Iris pigment epithelial cell (primary cell): ENCODE results near the gene CYSLTR2.
"Not testable (repeated sequence)": the region's sequence is repeated elsewhere in the genome, so short reads cannot be mapped to it uniquely, and the experiment has no call there.

Experiments used
- DNase-seq: peaks from one replicate; pipeline ENCODE4 v3.0.0-alpha.2; 2011; ENCODE audit warnings: low read depth

The CYSLTR2 gene

GRCh38 chr13:48645845-48646244 lies 7.9 kb upstream of the CYSLTR2 start:
- no peak for DNase-seq

- DNase-seq: no peak
These were observed 6.9 kb upstream of the CYSLTR2 start for GRCh38 chr13:48646791-48647190.

DNA sequence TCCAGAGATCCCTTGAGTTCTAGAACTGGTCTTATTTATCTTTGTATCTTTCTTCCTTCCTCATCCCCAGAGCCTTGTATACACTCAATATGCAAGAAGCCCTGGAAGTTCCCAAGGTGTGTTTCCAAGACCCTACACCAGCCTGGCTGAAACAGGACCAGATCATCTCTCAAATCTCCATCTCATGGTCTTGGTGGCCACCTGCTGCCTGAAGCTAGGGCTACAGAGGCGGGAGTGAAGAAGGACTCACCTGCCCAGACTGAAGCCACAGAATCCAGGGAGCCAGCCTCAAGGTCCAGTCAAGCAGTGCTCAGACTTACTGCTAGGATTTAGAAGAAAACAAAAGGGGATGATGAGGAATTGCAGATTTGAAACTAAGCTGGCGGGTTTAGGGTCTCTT lies 6.1 kb upstream of the CYSLTR2 start:
- DNase-seq: no peak

DNA sequence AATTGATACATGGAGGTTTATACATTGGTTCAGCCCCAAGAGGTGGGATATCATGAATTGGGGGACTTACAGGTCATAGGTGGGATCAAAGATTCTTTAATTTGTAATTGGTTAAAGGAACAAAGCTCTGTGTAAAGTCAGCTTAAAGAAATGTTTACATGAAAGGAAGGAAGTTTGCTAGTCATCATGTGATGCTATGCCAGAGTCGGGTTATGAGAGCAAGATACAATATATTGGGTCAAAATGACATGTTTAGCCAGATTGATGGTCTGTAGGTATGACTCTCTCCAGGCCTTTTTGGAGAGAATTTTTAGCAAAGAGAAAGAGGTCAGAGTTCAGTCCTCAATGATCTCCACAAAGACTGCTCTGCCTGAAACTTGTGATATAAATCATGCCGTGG lies 5.3 kb upstream of the CYSLTR2 start:
- DNase-seq: no peak

DNA sequence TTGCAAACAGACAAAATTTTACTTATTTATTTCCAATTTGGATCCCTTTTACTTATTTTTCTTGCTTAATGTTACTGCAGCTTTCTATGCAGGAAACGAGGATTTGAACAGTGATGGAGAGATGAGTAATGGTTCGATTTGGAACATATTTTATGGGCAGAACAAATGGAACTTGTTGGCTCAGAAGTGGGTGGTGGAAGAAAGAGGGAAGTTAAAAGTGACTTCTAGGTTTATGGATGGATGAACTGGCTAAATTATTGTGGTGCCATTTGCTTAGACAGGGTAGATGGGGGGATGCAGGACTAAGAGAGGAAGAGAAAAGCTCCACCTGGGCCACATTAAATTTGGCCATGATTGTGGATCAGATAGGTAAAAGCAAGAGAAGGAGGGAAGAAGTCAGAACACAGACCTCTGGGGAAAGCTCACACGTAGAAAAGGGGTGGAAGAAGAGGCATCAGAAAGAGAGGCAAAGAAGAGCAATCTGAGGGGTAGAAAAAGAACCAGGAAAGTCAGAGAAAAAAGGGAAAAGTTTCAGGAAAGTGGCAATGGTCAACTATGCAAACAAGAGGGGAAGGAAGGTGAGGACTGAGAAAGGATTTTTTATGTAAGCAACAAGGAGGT lies 768 bp upstream of the CYSLTR2 start:
- DNase-seq: no peak

DNA sequence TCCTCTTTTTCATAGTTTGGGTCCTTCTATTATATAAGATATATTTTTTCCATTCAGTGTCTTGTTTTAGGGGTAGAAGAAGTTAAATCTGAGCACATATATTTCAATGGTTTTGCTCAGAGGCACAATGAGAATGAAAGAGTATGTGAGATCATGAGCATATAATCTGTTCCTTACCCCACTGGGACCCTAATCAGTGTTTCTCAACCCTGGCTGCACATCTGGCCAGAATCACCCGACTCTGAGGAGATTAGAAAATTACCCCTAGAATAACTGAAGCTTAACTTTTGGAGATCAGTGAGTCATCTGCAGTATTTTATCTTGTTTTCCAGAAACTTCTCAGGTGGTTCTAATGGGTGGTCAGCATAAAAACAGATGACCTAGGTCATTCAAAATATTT lies 782 bp downstream of the CYSLTR2 start:
- no peak for DNase-seq

DNA sequence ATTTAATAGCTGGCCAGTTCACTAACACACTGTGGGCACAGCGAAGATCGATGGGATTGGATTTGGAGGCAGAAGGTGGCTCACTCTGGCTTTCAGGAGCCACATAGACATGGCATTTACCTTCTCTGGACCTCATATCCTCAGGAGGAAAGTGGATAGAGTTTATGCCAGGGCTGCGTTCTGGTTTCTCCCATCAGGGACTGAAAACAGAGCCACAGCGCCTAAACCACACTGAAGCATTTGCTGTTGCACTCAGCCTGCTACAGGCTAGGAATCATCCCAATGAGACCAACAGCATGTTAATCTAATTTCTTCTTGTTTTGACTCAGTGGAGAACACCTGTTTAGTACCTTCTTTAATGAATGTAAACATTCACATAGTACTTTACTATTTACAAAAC lies 1.6 kb downstream of the CYSLTR2 start:
- DNase-seq: no peak

GRCh38 chr13:48656608-48657007 lies 2.9 kb downstream of the CYSLTR2 start:
- peak; percentile 12 for DNase-seq

- no peak for DNase-seq
These were observed 6.8 kb downstream of the CYSLTR2 start for GRCh38 chr13:48660361-48661076.

DNA sequence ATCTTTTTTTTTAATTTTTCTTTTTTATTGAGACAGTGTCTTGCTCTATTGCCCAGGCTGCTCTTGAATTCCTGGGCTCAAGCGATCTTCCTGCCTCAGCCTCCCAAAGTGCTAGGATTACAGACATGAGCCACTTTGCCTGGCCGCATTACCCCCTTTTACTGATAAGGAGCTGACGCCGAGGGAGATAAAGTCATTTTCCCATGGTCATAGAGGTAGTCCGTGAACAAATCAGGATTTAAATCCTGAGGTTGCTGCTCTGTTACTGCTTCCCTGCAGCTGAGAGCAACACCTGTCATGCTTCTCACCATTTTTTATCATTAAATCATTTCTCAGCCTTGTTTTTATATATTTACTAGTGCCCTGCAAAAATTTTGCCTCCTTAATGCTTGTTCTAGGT lies 7.4 kb downstream of the CYSLTR2 start:
- DNase-seq: no peak

DNA sequence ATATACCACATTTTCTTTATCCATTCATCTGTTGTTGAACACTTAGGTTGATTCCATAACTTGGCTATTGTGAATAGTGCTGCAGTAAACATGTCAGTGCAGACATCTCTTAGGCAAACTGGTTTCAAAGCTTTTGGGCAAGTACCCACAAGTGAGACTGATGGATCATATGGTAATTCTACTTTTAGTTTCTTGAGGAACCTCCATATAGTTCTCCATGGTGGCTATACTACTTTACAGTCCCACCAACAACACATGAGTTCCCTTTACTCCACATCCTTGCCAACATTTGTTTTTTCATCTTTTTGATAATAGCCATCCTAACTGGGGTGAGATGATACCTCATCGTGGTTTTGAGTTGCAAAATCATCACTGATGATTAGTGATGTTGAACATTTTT lies 8.5 kb downstream of the CYSLTR2 start:
- DNase-seq: no peak

DNA sequence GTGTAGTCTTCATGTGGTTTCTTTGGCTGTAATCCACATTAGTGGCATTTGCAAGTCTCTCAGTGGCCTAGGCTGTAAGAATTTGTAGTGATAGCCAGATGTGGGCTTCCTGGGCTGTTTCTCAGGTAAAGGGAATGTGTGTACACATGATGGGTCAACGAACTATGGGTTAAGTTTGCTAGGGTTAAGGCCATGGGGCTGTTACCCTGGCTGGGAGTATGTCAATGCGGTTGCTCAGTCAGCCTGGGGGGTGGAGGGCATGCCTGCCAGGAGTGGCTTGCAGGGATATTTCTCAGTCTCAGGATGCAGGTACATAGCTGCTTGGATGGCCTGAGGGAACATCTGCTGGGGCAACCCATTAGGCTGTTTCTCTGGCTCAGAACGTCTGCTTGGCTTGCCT lies 13.4 kb downstream of the CYSLTR2 start:
- no peak for DNase-seq

DNA sequence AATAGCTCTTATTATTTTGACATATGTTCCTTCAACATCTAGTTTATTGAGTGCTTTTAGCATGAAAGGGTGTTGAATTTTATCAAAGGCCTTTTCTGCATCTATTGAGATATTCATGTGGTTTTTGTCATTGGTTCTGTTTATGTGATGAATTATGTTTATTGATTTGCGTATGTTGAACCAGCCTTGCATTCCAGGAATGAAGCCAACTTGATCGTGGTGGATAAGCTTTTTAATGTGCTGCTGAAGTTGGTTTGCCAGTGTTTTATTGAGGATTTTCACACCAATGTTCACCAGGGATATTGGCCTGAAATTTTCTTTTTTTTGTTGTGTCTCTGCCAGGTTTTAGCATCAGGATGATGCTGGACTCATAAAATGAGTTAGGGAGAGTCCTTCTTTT lies 17.7 kb downstream of the CYSLTR2 start:
- DNase-seq: not testable (repeated sequence)

DNA sequence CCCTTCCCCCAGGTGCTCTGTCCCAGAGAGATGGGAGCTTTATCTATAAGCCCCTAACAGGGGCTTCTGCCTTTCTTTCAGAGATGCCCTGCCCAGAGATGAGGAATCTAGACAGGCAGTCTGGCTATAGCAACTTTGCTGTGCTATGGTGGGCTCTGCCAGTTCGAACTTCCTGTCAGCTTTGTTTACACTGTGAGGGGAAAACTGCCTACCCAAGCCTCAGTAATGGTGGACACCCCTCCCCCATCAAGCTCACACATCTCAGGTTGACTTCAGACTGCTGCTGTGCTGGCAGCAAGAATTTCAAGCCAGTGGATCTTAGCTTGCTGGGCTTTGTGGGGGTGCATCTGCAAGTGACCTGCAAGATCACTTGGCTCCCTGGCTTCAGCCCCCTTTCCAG lies 21.5 kb downstream of the CYSLTR2 start:
- no peak for DNase-seq

GRCh38 chr13:48678316-48678715 lies 24.6 kb downstream of the CYSLTR2 start:
- no peak for DNase-seq

- DNase-seq: no peak
These were observed 26.4 kb downstream of the CYSLTR2 start for GRCh38 chr13:48679941-48680680.

DNA sequence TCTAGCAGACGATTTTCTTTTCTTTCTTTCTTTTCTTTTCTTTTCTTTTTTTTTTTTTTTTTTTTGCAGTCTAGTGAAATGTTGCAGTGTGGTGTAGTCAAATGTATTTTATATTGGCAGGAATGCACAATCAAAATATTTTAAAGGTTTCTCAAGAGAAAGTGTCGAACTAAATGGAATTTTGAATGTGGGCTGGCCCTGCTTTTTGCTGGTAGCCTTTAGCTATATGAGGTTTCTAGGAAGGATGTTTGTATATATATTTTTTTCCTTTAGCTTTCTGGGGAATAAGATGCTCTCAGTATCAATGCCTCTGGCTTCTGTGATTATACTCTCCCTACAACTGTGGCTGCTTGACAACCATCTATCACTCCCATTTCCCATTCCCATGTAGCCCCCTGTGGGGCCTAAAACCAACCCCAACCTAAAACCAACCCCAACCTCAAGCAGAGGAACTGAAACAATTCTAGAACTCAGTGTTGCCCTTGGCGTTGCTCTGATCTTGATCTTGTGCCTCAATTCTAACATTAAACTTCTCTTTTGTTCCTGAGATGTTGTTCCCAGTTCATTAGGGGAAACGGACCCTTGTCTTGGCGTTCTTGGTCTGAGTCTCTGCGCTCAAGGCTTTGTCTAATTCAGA lies 27.1 kb downstream of the CYSLTR2 start:
- no peak for DNase-seq

GRCh38 chr13:48681905-48682304 lies 28.2 kb downstream of the CYSLTR2 start:
- DNase-seq: no peak

DNA sequence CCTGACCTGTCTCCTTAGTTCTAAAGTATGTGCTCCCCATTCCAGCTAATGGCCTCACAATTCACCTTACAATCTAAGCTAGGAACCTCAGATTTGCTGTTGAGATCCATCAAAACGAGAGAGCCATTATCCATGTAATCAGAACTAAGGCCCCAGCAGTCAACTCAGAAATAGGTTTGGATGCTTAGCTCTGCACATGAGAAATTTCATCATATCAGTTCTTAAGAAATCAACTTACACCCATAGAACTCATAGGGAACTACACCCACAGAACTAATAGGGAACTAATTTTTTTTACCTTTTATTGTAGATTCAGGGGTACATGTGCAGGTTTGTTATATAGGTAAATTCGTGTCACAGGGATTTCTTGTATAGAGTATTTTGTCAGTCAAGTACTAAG lies 28.7 kb downstream of the CYSLTR2 start:
- no peak for DNase-seq

DNA sequence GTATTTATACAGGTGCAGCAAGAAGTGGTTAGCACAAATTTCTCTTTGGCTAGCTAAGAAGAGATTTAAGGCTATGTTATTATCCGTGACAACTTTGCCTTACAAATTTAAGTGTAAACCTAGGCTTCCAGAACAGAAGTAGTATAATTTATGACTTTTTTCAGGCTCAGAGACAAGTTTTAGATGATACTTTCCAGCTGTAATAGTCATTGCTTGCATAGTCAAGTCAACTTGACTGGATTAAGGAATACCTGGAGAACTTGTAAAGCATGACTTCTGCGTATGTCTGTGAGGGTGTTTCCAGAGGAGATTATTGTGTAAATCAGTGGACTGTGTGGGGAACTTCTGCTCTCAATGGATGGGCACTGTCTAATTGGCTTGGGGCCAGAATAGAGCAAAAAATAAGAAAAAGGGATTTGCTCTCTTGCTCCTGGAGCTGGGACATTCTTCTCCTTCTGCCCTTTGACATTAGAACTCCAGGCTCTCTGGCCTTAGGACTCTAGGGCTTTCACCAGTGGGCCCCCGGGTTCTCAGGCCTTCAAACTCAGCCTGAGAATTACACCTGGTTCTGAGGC lies 33.0 kb downstream of the CYSLTR2 start:
- no peak for DNase-seq

DNA sequence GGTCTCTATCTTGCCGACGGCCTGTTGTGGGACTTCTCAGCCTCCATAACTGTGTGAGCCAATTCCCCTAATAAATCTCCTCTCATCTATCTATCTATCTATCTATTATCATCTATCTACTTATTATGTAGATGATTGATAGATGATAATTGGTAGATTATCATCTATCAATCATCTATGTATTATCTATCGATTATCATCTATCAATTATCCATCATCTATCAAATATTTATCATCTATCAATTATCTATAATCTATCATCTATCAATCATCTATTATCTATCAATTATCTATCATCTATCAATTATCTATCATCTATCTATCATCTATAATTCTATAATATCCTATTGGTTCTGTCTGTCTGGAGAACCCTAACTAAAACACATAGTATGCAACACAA lies 33.5 kb downstream of the CYSLTR2 start:
- no peak for DNase-seq

DNA sequence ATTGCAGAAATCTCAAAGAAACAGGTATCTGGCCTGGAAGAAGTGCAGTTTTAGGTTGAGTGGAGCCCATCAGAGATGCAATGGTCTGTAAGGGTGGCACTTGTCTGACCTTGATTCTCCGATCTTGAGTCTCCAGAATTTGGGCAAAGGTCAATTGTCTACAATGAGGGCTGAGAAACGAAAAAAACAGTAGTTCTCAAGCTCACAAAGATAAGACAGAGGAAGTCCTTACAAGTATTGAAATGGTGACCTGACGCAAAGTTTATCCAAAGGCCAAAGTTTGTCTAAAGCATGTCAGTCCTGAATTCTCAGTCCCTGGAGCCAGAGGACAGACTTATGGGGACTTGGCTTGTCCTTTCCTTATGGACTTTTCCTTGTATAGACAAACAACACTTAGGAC lies 40.3 kb downstream of the CYSLTR2 start:
- no peak for DNase-seq

GRCh38 chr13:48695776-48696175 lies 42.0 kb downstream of the CYSLTR2 start:
- no peak for DNase-seq
